Measurements from ENCODE around the gene C1orf87.

DNA sequence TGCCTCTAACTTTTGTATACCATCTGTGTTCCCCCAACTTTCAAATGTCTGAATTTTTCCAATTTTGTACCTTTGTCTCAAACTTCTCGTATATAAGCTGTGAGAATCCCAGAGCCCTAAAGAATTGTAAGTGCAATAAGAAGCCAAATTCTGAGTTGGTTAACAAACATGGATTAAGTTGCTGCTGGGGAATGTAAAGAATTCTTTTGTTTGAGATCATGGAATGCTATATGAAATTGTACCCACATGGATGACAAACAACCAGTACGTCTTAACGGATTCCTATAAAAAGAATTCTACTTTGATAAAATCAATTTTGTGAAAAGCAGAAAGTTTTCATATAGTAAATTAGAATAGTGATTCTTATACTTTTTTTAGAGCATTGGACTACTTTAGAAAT is 74.6 kb downstream of the C1orf87 start:
- TF ChIP-seq, protein P1, sequence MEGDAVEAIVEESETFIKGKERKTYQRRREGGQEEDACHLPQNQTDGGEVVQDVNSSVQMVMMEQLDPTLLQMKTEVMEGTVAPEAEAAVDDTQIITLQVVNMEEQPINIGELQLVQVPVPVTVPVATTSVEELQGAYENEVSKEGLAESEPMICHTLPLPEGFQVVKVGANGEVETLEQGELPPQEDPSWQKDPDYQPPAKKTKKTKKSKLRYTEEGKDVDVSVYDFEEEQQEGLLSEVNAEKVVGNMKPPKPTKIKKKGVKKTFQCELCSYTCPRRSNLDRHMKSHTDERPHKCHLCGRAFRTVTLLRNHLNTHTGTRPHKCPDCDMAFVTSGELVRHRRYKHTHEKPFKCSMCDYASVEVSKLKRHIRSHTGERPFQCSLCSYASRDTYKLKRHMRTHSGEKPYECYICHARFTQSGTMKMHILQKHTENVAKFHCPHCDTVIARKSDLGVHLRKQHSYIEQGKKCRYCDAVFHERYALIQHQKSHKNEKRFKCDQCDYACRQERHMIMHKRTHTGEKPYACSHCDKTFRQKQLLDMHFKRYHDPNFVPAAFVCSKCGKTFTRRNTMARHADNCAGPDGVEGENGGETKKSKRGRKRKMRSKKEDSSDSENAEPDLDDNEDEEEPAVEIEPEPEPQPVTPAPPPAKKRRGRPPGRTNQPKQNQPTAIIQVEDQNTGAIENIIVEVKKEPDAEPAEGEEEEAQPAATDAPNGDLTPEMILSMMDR (IDR thresholded peaks at IDR 0.05 in 2 of 3, conservative IDR thresholded peaks at IDR 0.05 in 1 of 3; ENCODE audit: borderline replicate concordance in 1 of 3, insufficient read depth in 1 of 3, low read depth in 2 of 3, low read length in 2 of 3): no peak
- TF ChIP-seq EZH2 (IDR thresholded peaks at IDR 0.05) (no peak), POLR2A (IDR thresholded peaks at IDR 0.05; ENCODE audit: borderline replicate concordance, extremely low read depth, insufficient read depth, insufficient read length) (no peak), ZFX (IDR thresholded peaks at IDR 0.05) (no peak), CBX3 (IDR thresholded peaks at IDR 0.05; ENCODE audit: low read depth) (no peak), CEBPB (IDR thresholded peaks at IDR 0.05; ENCODE audit: low read depth) (no peak), SP1 (IDR thresholded peaks at IDR 0.05; ENCODE audit: low read depth) (no peak)
- TF ChIP-seq, protein P2, sequence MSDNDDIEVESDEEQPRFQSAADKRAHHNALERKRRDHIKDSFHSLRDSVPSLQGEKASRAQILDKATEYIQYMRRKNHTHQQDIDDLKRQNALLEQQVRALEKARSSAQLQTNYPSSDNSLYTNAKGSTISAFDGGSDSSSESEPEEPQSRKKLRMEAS (IDR thresholded peaks at IDR 0.05): no peak
- TF ChIP-seq, protein P3, sequence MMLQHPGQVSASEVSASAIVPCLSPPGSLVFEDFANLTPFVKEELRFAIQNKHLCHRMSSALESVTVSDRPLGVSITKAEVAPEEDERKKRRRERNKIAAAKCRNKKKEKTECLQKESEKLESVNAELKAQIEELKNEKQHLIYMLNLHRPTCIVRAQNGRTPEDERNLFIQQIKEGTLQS (IDR thresholded peaks at IDR 0.05): no peak
- TF ChIP-seq, protein P4, sequence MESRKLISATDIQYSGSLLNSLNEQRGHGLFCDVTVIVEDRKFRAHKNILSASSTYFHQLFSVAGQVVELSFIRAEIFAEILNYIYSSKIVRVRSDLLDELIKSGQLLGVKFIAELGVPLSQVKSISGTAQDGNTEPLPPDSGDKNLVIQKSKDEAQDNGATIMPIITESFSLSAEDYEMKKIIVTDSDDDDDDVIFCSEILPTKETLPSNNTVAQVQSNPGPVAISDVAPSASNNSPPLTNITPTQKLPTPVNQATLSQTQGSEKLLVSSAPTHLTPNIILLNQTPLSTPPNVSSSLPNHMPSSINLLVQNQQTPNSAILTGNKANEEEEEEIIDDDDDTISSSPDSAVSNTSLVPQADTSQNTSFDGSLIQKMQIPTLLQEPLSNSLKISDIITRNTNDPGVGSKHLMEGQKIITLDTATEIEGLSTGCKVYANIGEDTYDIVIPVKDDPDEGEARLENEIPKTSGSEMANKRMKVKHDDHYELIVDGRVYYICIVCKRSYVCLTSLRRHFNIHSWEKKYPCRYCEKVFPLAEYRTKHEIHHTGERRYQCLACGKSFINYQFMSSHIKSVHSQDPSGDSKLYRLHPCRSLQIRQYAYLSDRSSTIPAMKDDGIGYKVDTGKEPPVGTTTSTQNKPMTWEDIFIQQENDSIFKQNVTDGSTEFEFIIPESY (IDR thresholded peaks at IDR 0.05; ENCODE audit: extremely low read depth, insufficient replicate concordance, low read length): no peak
